Trophoblast cell (in vitro differentiated cells and primary cell): ENCODE measurements around the gene MAN1A1.

Experiments used
- DNase-seq, 2 donors: peaks; one replicate each; pipeline ENCODE4 v3.0.0-alpha.2; 2016
- H2AFZ ChIP-seq: 2 replicates; pipeline ENCODE4 v1.6.1; 2013; ENCODE audit warnings: low read length, moderate library complexity, mild to moderate bottlenecking; ENCODE audit not compliant: insufficient read depth, poor library complexity
- H2AK5ac ChIP-seq: 2 replicates; pipeline ENCODE4 v1.6.1; 2013; ENCODE audit warnings: mild to moderate bottlenecking, low read length
- H2BK120ac ChIP-seq: 2 replicates; pipeline ENCODE4 v1.6.1; 2013; ENCODE audit warnings: low read length, mild to moderate bottlenecking, moderate library complexity; ENCODE audit not compliant: insufficient read depth, poor library complexity
- H2BK12ac ChIP-seq: 2 replicates; pipeline ENCODE4 v1.6.1; 2013; ENCODE audit warnings: mild to moderate bottlenecking, low read length, moderate library complexity
- H2BK5ac ChIP-seq: 2 replicates; pipeline ENCODE4 v1.6.1; 2013; ENCODE audit warnings: low read length, low read depth, moderate library complexity, mild to moderate bottlenecking; ENCODE audit not compliant: poor library complexity
- H3K14ac ChIP-seq: 2 replicates; pipeline ENCODE4 v1.6.1; 2013; ENCODE audit warnings: mild to moderate bottlenecking, low read length
- H3K18ac ChIP-seq: 2 replicates; pipeline ENCODE4 v1.6.1; 2013; ENCODE audit warnings: mild to moderate bottlenecking, low read length
- H3K23ac ChIP-seq: 2 replicates; pipeline ENCODE4 v1.6.1; 2013; ENCODE audit warnings: low read length
- H3K27ac ChIP-seq: 2 replicates; pipeline ENCODE4 v1.5.1; 2013; ENCODE audit warnings: low read depth, mild to moderate bottlenecking, inconsistent platforms, low read length, moderate library complexity
- H3K27me3 ChIP-seq: 2 replicates; pipeline ENCODE4 v1.6.1; 2013; ENCODE audit warnings: inconsistent platforms, mild to moderate bottlenecking, low read length, moderate library complexity; ENCODE audit not compliant: insufficient read depth
- H3K36me3 ChIP-seq, 2 experiments: 1 replicate in 1 of 2; 2 replicates in 1 of 2; pipeline ENCODE4 v1.6.1; 2013; ENCODE audit warnings: low read length in 2 of 2, mild to moderate bottlenecking in 2 of 2, moderate library complexity in 1 of 2; ENCODE audit not compliant: insufficient read depth in 2 of 2, control insufficient read depth in 1 of 2
- H3K4ac ChIP-seq: 2 replicates; pipeline ENCODE4 v1.6.1; 2013; ENCODE audit warnings: low read depth, mild to moderate bottlenecking, low read length, moderate library complexity
- H3K4me1 ChIP-seq, 2 experiments: 1 replicate in 1 of 2; 2 replicates in 1 of 2; pipeline ENCODE4 v1.6.1; 2013; ENCODE audit warnings: low read length in 2 of 2, mild to moderate bottlenecking in 2 of 2, moderate library complexity in 1 of 2; ENCODE audit not compliant: insufficient read depth in 2 of 2, control insufficient read depth in 1 of 2
- H3K4me2 ChIP-seq: 2 replicates; pipeline ENCODE4 v1.6.1; 2013; ENCODE audit warnings: inconsistent platforms, mild to moderate bottlenecking, low read length, moderate library complexity
- H3K4me3 ChIP-seq: 2 replicates; pipeline ENCODE4 v1.5.1; 2013; ENCODE audit warnings: mild to moderate bottlenecking, low read depth, low read length, inconsistent platforms
- H3K79me1 ChIP-seq: one replicate; pipeline ENCODE4 v1.6.1; 2013; ENCODE audit warnings: low read length
- H3K79me2 ChIP-seq: 2 replicates; pipeline ENCODE4 v1.6.1; 2013; ENCODE audit warnings: low read length, mild to moderate bottlenecking; ENCODE audit not compliant: control insufficient read depth, insufficient read depth, poor library complexity
- H3K9ac ChIP-seq: 2 replicates; pipeline ENCODE4 v1.6.1; 2013; ENCODE audit warnings: mild to moderate bottlenecking, low read length
- H3K9me3 ChIP-seq: 2 replicates; pipeline ENCODE4 v1.6.1; 2013; ENCODE audit warnings: low read depth, mild to moderate bottlenecking, control low read depth, inconsistent platforms, low read length; ENCODE audit not compliant: insufficient read depth
- H4K12ac ChIP-seq: 2 replicates; pipeline ENCODE4 v1.6.1; 2013; ENCODE audit warnings: low read depth, mild to moderate bottlenecking, low read length, moderate library complexity
- H4K8ac ChIP-seq: 2 replicates; pipeline ENCODE4 v1.6.1; 2013; ENCODE audit warnings: low read depth, mild to moderate bottlenecking, low read length, moderate library complexity
- H4K91ac ChIP-seq: one replicate; pipeline ENCODE4 v1.6.1; 2013; ENCODE audit warnings: low read depth, mild to moderate bottlenecking, low read length, moderate library complexity
- WGBS: extraction: QIAGEN DNeasy Blood & Tissue Kit; methylation state at CpG from one replicate; pipeline ENCODE4 v1.1.7; 2013; ENCODE audit warnings: missing lambda C conversion rate; ENCODE audit not compliant: insufficient read length, insufficient coverage; ENCODE audit errors: extremely low coverage; 5-methylcytosine and 5-hydroxymethylcytosine counted together

MAN1A1 gene

DNA sequence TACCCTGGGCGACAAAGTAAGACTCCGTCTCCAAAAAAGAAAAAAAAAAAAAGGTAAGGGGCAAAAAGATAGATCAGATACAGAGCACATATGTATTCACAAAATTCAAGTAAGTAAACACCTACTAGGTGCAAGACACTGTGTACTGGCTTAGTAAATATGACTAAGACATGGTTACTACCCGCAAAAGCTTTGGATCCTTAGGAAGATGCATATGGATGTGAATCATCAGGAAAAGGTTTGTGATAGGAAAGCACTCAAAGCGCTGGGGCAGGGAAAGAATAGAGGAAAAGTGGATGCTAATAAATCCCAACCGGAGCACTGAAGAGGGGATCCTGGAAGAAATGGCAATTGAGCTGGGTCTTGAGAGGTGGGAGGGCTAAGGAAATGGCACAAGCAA lies 152.3 kb downstream of the MAN1A1 start:
- no peak overlapping the region for H2BK120ac ChIP-seq
- H3K79me1 ChIP-seq = no peaks in the 10 kb centered on the region
- DNase-seq = no peak
- H2BK5ac ChIP-seq = no peak overlapping the region
- H3K4me3 ChIP-seq = no peak overlapping the region
- H2AFZ ChIP-seq = no peak overlapping the region
- no peaks in the 10 kb centered on the region for H3K79me2 ChIP-seq
- H4K91ac ChIP-seq = no peak overlapping the region
- H3K14ac ChIP-seq = no peak overlapping the region
- H3K18ac ChIP-seq = no peak overlapping the region
- no peak overlapping the region for H3K23ac ChIP-seq
- H3K27ac ChIP-seq = no peak overlapping the region
- no peak overlapping the region for H4K12ac ChIP-seq
- no peak overlapping the region for H2AK5ac ChIP-seq
- no CpG with 5 or more reads among the region's 5 CpGs for WGBS
- peaks cover 0 to 3% of the 10 kb centered on the region in 2 experiments for H3K36me3 ChIP-seq
- no peak overlapping the region for H4K8ac ChIP-seq
- H3K4ac ChIP-seq = no peak overlapping the region
- no peaks in the 10 kb centered on the region for H3K4me1 ChIP-seq
- H3K9me3 ChIP-seq = no peaks in the 10 kb centered on the region
- no peak overlapping the region for H3K4me2 ChIP-seq
- no peak overlapping the region for H2BK12ac ChIP-seq
- H3K9ac ChIP-seq = no peak overlapping the region
- no peaks in the 10 kb centered on the region for H3K27me3 ChIP-seq

DNA sequence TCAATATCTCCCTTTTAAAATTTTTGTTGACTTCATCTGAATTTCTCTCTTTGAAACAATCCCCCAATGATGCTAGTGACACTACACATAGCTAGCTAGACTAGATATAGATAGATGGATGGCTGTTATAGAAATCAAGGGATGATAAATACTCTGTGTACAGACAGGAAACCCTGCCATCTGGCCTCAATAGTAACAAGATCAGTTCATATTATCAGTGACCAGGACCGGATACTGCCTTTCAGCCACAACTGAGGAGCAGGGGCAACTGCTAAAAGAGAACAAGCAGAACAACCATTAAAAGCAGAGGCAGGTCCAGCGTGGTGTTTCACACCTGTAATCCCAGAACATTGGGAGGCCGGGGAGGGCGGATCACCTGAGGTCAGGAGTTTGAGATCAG lies 152.8 kb downstream of the MAN1A1 start:
- Histone ChIP-seq H3K79me1 (no peaks in the 10 kb centered on the region), H3K23ac (no peak overlapping the region), H3K4me3 (no peak overlapping the region), H4K12ac (no peak overlapping the region), H2BK12ac (no peak overlapping the region), H2BK120ac (no peak overlapping the region), H2AK5ac (no peak overlapping the region), H3K14ac (no peak overlapping the region), H3K36me3 (peaks cover 0 to 3% of the 10 kb centered on the region in 2 experiments), H3K9me3 (no peaks in the 10 kb centered on the region), H3K79me2 (no peaks in the 10 kb centered on the region), H3K4me2 (no peak overlapping the region), H3K27me3 (no peaks in the 10 kb centered on the region), H3K4me1 (no peaks in the 10 kb centered on the region), H2AFZ (no peak overlapping the region), H2BK5ac (no peak overlapping the region), H4K8ac (no peak overlapping the region), H3K9ac (no peak overlapping the region), H3K18ac (no peak overlapping the region), H3K27ac (no peak overlapping the region), H3K4ac (no peak overlapping the region), H4K91ac (no peak overlapping the region)
- DNase-seq = no peak
- WGBS = no CpG with 5 or more reads among the region's 4 CpGs

DNA sequence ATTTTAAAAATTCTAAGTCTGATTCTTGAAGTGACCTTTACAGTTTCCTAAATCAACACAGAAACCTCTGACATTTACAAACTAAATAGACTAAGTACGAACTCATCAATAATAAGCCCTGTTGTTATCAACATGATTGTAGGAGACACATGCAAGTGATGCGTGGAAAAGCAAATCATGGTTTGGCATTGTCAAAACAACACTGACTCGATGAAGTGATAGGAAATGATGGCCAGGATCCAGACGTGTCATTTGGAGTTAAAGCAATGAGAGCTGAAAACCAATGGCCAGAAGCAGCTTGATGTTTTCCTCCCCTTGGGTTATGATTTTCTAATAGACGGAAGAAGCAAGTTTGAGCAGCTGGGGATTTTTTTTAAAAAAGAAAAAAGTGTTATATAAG lies 153.7 kb downstream of the MAN1A1 start:
- Histone ChIP-seq H3K9ac (no peak overlapping the region), H2BK5ac (no peak overlapping the region), H2AK5ac (no peak overlapping the region), H3K23ac (no peak overlapping the region), H3K4me2 (no peak overlapping the region), H3K27ac (no peak overlapping the region), H3K79me2 (no peaks in the 10 kb centered on the region), H4K91ac (no peak overlapping the region), H3K79me1 (no peaks in the 10 kb centered on the region), H4K8ac (no peak overlapping the region), H3K9me3 (no peaks in the 10 kb centered on the region), H3K18ac (no peak overlapping the region), H3K4ac (no peak overlapping the region), H2AFZ (no peak overlapping the region), H2BK12ac (no peak overlapping the region), H3K4me3 (no peak overlapping the region), H3K4me1 (no peaks in the 10 kb centered on the region), H2BK120ac (no peak overlapping the region), H3K27me3 (no peaks in the 10 kb centered on the region), H3K36me3 (peaks cover 0 to 3% of the 10 kb centered on the region in 2 experiments), H4K12ac (no peak overlapping the region), H3K14ac (no peak overlapping the region)
- no CpG with 5 or more reads among the region's 5 CpGs for WGBS
- no peak for DNase-seq

DNA sequence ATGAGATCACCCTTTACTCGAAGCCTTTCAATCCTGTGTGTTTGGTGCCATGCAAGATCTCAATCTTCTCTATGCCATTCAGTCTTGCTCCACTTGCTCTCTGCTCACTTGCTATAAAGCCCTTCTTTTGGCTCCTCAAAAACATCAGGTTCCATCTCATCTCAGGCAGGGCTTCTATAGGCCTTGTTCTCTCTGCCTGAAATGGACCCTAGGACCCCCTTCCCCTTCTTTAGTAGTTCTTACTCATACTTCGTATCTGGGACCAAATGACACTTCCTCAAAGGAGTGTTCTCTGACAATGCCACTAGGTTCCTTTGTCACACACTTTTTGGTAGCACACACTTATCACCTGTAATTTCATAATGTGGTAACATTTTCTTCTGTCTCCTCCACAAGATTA lies 154.4 kb downstream of the MAN1A1 start:
- H4K12ac ChIP-seq = no peak overlapping the region
- DNase-seq = no peak
- peaks cover 0 to 3% of the 10 kb centered on the region in 2 experiments for H3K36me3 ChIP-seq
- H3K14ac ChIP-seq = no peak overlapping the region
- H3K79me1 ChIP-seq = no peaks in the 10 kb centered on the region
- no peak overlapping the region for H3K4me2 ChIP-seq
- H3K27ac ChIP-seq = no peak overlapping the region
- no peaks in the 10 kb centered on the region for H3K9me3 ChIP-seq
- no peak overlapping the region for H3K4ac ChIP-seq
- H3K4me3 ChIP-seq = no peak overlapping the region
- H3K27me3 ChIP-seq = no peaks in the 10 kb centered on the region
- no peak overlapping the region for H2AK5ac ChIP-seq
- no CpG with 5 or more reads among the region's 2 CpGs for WGBS
- H2AFZ ChIP-seq = no peak overlapping the region
- H4K91ac ChIP-seq = no peak overlapping the region
- no peaks in the 10 kb centered on the region for H3K79me2 ChIP-seq
- H3K23ac ChIP-seq = no peak overlapping the region
- H2BK12ac ChIP-seq = no peak overlapping the region
- H2BK5ac ChIP-seq = no peak overlapping the region
- H3K9ac ChIP-seq = no peak overlapping the region
- no peaks in the 10 kb centered on the region for H3K4me1 ChIP-seq
- H2BK120ac ChIP-seq = no peak overlapping the region
- no peak overlapping the region for H3K18ac ChIP-seq
- H4K8ac ChIP-seq = no peak overlapping the region
